Panc1 (cell line): ENCODE measurements around the gene GATA5. TPM values are rescaled to one million over a fixed set of nuclear protein-coding genes. Genes with fewer than 3 reads are reported as not detected.

Source experiments
- ATAC-seq: fragments of 200-7000 bp; cut with Tn5 transposase; 2 replicates; pipeline ENCODE4 v1.9.1; 2020; ENCODE audit warnings: mild to moderate bottlenecking, moderate library complexity
- BruUV-seq: library from RNA; stranded (reverse); fragments of 400-500 nt; replicated peaks from 2 replicates; lab custom pipeline; 2021; lab: Mats Ljungman, UMichigan
- CTCF ChIA-PET: fragments of 300-600 bp; sonication (Branson Sonifier 250); formaldehyde crosslinking; loops from one replicate; lab custom pipeline; 2022; ENCODE audit warnings: antibody characterized with exemption; lab: Charles Lee
- POLR2A ChIA-PET: fragments of 300-600 bp; sonication (Branson Sonifier 250); formaldehyde crosslinking; loops from one replicate; lab custom pipeline; 2022; ENCODE audit warnings: antibody characterized with exemption; lab: Charles Lee
- DNase-seq: peaks from one replicate; pipeline ENCODE4 v3.0.0-alpha.2; 2010; ENCODE audit warnings: low read depth, low spot score
- H3K27ac ChIP-seq: 2 replicates; pipeline ENCODE4 v1.5.1; 2011; ENCODE audit warnings: mild to moderate bottlenecking, low read length, inconsistent platforms
- H3K27me3 ChIP-seq: fragments of 200-500 bp; sonication (Bioruptor generic); 2 replicates; pipeline ENCODE4 v1.6.0; 2014; ENCODE audit warnings: low read length, inconsistent platforms; ENCODE audit not compliant: control insufficient read depth, insufficient read depth
- H3K36me3 ChIP-seq: fragments of 200-500 bp; sonication (Bioruptor generic); 2 replicates; pipeline ENCODE4 v1.5.1; 2014; ENCODE audit warnings: inconsistent platforms, mild to moderate bottlenecking, low read length, moderate library complexity; ENCODE audit not compliant: control insufficient read depth, insufficient read depth
- H3K4me1 ChIP-seq: 2 replicates; pipeline ENCODE4 v1.5.1; 2011; ENCODE audit warnings: inconsistent platforms, mild to moderate bottlenecking, low read length, moderate library complexity; ENCODE audit not compliant: control insufficient read depth, insufficient read depth
- H3K4me3 ChIP-seq, 2 experiments: 2 replicates each; pipeline ENCODE4 v1.5.1; 2011 to 2012; ENCODE audit warnings: low read depth in 2 of 2, low read length in 2 of 2, mild to moderate bottlenecking in 2 of 2, inconsistent platforms in 1 of 2, moderate library complexity in 1 of 2
- H3K9me3 ChIP-seq: fragments of 200-500 bp; sonication (Bioruptor generic); 2 replicates; pipeline ENCODE4 v1.5.1; 2014; ENCODE audit warnings: low read depth, mild to moderate bottlenecking, inconsistent platforms, low read length, moderate library complexity; ENCODE audit not compliant: control insufficient read depth, insufficient read depth
- POLR2AphosphoS5 ChIP-seq: IDR thresholded peaks from 2 replicates; pipeline ENCODE4 v1.6.1; 2012; ENCODE audit warnings: mild to moderate bottlenecking, low read depth, low read length, moderate library complexity
- SIN3A ChIP-seq: IDR thresholded peaks from 2 replicates; pipeline ENCODE4 v1.6.1; 2012; ENCODE audit warnings: low read depth, mild to moderate bottlenecking, low read length, moderate library complexity, borderline replicate concordance; ENCODE audit not compliant: insufficient read depth
- TCF7L2 ChIP-seq: IDR thresholded peaks from 2 replicates; pipeline ENCODE4 v1.6.1; 2011; ENCODE audit warnings: mild to moderate bottlenecking, low read depth, low read length, inconsistent platforms
- in situ Hi-C: cut with HindIII; loops from 2 replicates; pipeline ENCODE4 v1.10.0; 2016; ENCODE audit warnings: low sequenced_read_pairs, low pct_unique_long_range_greater_than_20kb
- intact Hi-C: fragments of 100-400 bp; cut with micrococcal nuclease; formaldehyde crosslinking; loops from one replicate; pipeline ENCODE4 v1.10.0; 2022; ENCODE audit not compliant: unreplicated experiment
- total RNA-seq: library from RNA; stranded (reverse); gene quantifications from one replicate; pipeline ENCODE4 v1.2.1, GENCODE V29; 2021; ENCODE audit not compliant: unreplicated experiment
- TF ChIP-seq, protein P1 (sequence below): fragments of 450-650 bp; IDR thresholded peaks from 2 replicates; pipeline ENCODE4 v1.5.1; 2017; ENCODE audit warnings: mild to moderate bottlenecking
- TF ChIP-seq, protein P2 (sequence below), 2 experiments: IDR thresholded peaks; 2 replicates each; pipeline ENCODE4 v1.6.1; 2011 to 2012; ENCODE audit warnings: low read depth in 2 of 2, control low read depth in 1 of 2, low read length in 1 of 2, mild to moderate bottlenecking in 1 of 2, moderate library complexity in 1 of 2; ENCODE audit not compliant: insufficient read depth in 1 of 2

GATA5 gene
- total RNA-seq, 1 experiment from 2014 or later, result 53.2 TPM

DNA sequence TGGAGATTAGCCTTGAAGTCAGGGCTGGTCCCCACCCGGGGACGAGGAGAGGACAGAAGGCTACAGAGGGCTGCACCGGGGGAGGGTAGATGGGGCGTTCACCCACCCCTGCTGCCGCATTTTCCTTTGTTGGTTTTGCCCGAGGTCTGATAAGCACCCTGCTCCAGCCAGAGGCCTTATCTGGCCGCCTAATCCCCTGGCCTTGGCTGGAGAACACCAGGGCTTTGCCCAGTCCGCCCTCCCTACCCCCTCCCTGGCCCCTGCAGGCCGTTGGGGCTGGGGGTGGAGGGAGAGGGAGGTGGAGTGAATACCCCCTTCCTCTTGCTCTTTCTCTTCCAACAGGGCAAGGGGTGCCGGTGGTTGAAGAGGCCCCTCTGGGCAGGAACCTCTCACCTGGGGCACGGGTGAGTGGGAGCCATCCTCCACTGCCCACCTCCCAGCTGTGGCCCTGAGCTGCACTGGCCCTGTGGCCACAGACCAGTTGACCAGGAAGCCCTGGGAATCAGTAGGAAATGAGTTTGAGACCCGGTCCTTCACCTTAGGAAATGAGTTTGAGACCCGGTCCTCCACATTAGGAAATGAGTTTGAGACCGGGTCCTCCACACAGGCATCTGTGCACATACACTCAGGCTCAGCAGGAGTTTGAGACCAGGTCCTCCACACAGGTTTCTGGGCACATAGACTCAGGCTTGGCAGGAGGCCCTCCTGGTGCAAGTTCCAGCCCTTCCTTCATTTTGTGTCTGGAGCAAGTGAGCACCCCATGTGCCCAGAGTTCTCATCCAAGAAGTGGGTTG is 12.0 kb upstream of the GATA5 start:
- CTCF ChIA-PET, result no interaction called here
- intact Hi-C loops, result no loop called here
- no peak overlapping the region for H3K4me3 ChIP-seq
- H3K27me3 ChIP-seq, result no peaks in the 10 kb centered on the region
- in situ Hi-C loops, result no loop called here
- no peaks in the 10 kb centered on the region for H3K9me3 ChIP-seq
- POLR2A ChIA-PET, result no interaction called here
- BruUV-seq, result no TSS peak
- TF ChIP-seq, protein P1, sequence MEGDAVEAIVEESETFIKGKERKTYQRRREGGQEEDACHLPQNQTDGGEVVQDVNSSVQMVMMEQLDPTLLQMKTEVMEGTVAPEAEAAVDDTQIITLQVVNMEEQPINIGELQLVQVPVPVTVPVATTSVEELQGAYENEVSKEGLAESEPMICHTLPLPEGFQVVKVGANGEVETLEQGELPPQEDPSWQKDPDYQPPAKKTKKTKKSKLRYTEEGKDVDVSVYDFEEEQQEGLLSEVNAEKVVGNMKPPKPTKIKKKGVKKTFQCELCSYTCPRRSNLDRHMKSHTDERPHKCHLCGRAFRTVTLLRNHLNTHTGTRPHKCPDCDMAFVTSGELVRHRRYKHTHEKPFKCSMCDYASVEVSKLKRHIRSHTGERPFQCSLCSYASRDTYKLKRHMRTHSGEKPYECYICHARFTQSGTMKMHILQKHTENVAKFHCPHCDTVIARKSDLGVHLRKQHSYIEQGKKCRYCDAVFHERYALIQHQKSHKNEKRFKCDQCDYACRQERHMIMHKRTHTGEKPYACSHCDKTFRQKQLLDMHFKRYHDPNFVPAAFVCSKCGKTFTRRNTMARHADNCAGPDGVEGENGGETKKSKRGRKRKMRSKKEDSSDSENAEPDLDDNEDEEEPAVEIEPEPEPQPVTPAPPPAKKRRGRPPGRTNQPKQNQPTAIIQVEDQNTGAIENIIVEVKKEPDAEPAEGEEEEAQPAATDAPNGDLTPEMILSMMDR, result no peak
- TF ChIP-seq POLR2AphosphoS5 (no peak), TCF7L2 (no peak), SIN3A (no peak)
- TF ChIP-seq, protein P2, sequence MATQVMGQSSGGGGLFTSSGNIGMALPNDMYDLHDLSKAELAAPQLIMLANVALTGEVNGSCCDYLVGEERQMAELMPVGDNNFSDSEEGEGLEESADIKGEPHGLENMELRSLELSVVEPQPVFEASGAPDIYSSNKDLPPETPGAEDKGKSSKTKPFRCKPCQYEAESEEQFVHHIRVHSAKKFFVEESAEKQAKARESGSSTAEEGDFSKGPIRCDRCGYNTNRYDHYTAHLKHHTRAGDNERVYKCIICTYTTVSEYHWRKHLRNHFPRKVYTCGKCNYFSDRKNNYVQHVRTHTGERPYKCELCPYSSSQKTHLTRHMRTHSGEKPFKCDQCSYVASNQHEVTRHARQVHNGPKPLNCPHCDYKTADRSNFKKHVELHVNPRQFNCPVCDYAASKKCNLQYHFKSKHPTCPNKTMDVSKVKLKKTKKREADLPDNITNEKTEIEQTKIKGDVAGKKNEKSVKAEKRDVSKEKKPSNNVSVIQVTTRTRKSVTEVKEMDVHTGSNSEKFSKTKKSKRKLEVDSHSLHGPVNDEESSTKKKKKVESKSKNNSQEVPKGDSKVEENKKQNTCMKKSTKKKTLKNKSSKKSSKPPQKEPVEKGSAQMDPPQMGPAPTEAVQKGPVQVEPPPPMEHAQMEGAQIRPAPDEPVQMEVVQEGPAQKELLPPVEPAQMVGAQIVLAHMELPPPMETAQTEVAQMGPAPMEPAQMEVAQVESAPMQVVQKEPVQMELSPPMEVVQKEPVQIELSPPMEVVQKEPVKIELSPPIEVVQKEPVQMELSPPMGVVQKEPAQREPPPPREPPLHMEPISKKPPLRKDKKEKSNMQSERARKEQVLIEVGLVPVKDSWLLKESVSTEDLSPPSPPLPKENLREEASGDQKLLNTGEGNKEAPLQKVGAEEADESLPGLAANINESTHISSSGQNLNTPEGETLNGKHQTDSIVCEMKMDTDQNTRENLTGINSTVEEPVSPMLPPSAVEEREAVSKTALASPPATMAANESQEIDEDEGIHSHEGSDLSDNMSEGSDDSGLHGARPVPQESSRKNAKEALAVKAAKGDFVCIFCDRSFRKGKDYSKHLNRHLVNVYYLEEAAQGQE (IDR thresholded peaks at IDR 0.05; ENCODE audit: insufficient read depth in 1 of 2, low read depth in 2 of 2, low read length in 1 of 2), result no peak
- DNase-seq (no peak), ATAC-seq (no peak)
- H3K27ac ChIP-seq, result peak overlapping the region; percentile 84
- peaks cover 86% of the 10 kb centered on the region for H3K4me1 ChIP-seq
- H3K36me3 ChIP-seq, result no peaks in the 10 kb centered on the region

DNA sequence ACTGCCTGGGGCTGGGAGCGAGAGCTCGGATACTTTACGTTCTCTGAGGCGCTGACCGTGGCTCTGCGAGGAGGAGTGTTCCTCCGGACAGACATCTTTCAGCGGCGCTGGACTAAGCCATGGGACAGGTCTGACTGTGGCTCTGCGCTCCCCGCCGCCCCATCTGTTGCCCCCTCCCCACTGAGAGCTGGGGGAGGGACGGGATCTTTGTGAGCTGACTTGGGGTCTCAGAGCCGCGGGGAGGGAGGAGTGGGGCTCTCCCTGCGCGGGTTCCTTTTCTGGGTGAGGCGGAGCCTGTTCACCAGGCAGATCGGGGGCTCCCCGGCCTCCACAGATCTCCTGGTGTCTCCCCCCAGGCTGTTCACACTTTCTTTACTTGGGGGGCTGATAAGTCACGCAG is 11.3 kb upstream of the GATA5 start:
- Histone ChIP-seq H3K27ac (peak overlapping the region; percentile 84), H3K4me1 (peaks cover 85% of the 10 kb centered on the region), H3K9me3 (no peaks in the 10 kb centered on the region), H3K4me3 (no peak overlapping the region), H3K27me3 (no peaks in the 10 kb centered on the region), H3K36me3 (no peaks in the 10 kb centered on the region)
- TF ChIP-seq, protein P1, result no peak
- TF ChIP-seq POLR2AphosphoS5 (no peak), SIN3A (no peak), TCF7L2 (no peak)
- TF ChIP-seq, protein P2 (IDR thresholded peaks at IDR 0.05; ENCODE audit: insufficient read depth in 1 of 2, low read depth in 2 of 2, low read length in 1 of 2), result no peak
- DNase-seq (no peak), ATAC-seq (no peak)
- POLR2A ChIA-PET, result no interaction called here
- intact Hi-C loops (no loop called here), in situ Hi-C loops (no loop called here)
- CTCF ChIA-PET, result no interaction called here
- no TSS peak for BruUV-seq
